GM12878 (cell line): Measurements from ENCODE around the gene ASPM.

Experiments used
- ASH2L ChIP-seq: fragments of 300-600, 200-600 bp; sonication (generic); IDR thresholded peaks from 2 replicates; pipeline ENCODE4 v1.6.1; 2017; ENCODE audit warnings: low read depth, mild to moderate bottlenecking, borderline replicate concordance
- CEBPB ChIP-seq, 2 experiments: fragments of 150-350 bp in 1 of 2; IDR thresholded peaks; 2 replicates each; pipeline ENCODE4 v1.6.1; 2012 to 2014; ENCODE audit warnings: low read depth in 2 of 2, low read length in 2 of 2, borderline replicate concordance in 1 of 2, inconsistent platforms in 1 of 2
- CREB1 ChIP-seq: IDR thresholded peaks from 2 replicates; pipeline ENCODE4 v1.6.1; 2012; ENCODE audit warnings: low read depth, mild to moderate bottlenecking, inconsistent platforms
- EZH2 ChIP-seq: IDR thresholded peaks from 2 replicates; pipeline ENCODE4 v1.6.1; 2012; ENCODE audit warnings: low read depth, mild to moderate bottlenecking, control low read depth, inconsistent platforms, low read length, borderline replicate concordance; ENCODE audit not compliant: control insufficient read depth
- SIN3A ChIP-seq: IDR thresholded peaks from 2 replicates; pipeline ENCODE4 v1.6.1; 2012; ENCODE audit warnings: low read depth, low read length, improper control_type of control experiment

GRCh38 chr1:197127246-197127912 is 19.1 kb downstream of the ASPM start:
- TF ChIP-seq ASH2L = no peak
- TF ChIP-seq EZH2 = no peak
- TF ChIP-seq CREB1 = no peak
- no peak for TF ChIP-seq CEBPB (IDR thresholded peaks at IDR 0.05; ENCODE audit: borderline replicate concordance in 1 of 2, low read depth in 2 of 2, low read length in 2 of 2)
- TF ChIP-seq SIN3A = no peak
